Muscle layer of colon (tissue), 2 donors: ENCODE data around the gene FASN.

Source experiments
- H3K27ac ChIP-seq: one replicate; pipeline ENCODE4 v1.7.0; 2013; ENCODE audit warnings: low read depth, mild to moderate bottlenecking, low read length, moderate library complexity
- H3K27me3 ChIP-seq, 2 donors: one replicate each; pipeline ENCODE4 v1.7.0; 2013; ENCODE audit warnings: low read length in 2 of 2, mild to moderate bottlenecking in 2 of 2; ENCODE audit not compliant: insufficient read depth in 2 of 2, control insufficient read depth in 1 of 2
- H3K36me3 ChIP-seq: one replicate; pipeline ENCODE4 v1.7.0; 2013; ENCODE audit warnings: mild to moderate bottlenecking, low read length; ENCODE audit not compliant: insufficient read depth
- H3K4me1 ChIP-seq: one replicate; pipeline ENCODE4 v1.7.0; 2013; ENCODE audit warnings: mild to moderate bottlenecking, low read length; ENCODE audit not compliant: insufficient read depth
- H3K4me3 ChIP-seq, 2 donors: one replicate each; pipeline ENCODE4 v1.7.0; 2013; ENCODE audit warnings: low read length in 2 of 2, low read depth in 1 of 2, mild to moderate bottlenecking in 1 of 2, moderate library complexity in 1 of 2
- H3K9ac ChIP-seq: one replicate; pipeline ENCODE4 v1.7.0; 2013; ENCODE audit warnings: low read length
- H3K9me3 ChIP-seq: one replicate; pipeline ENCODE4 v1.7.0; 2013; ENCODE audit warnings: mild to moderate bottlenecking, low read length
- donor health status: abdominal sarcoma.
- donor health status: Adenocarcinoma of cecum.

FASN gene

DNA sequence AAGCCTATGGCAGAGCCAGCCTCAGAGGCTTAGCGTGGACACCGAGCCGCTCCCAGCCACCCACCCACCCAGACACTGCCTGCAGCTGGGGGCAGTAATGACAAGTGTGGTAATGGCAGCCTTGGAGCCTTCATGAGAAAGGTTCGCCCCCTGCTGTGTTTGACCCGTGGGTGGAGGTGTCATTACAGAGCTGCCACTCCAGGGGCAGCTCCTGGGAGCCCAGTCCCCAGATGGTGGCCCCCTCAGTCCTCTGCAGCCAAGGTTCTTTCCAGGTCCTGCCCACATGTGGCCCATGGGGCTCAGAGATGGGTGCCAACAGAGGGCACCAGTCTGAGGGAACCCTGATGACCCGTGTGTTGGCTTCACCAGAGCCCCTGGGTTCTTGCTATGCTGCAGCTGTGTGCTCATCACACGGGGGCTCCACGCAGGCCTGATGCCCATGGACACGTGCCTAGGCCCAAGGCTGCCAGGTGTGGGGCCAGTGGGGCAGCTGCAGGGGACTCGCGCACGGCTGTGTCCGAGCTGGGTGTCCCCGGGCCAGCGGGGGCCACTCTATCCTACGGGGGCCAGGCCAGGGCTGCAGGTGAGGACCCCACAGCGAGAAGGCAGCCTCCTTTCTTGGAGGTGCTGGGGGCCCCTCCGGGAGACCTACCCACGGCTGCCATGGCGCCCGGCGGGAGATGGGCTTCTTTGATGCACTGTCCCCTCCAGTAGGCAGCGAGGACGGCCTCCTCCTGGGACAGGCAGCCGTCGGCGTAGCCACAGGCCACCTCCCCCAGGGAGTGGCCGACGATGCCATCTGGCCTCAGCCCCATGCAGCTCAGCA lies 8.1 kb downstream of the FASN start:
- Histone ChIP-seq H3K9ac (no peak overlapping the region), H3K27ac (no peak overlapping the region), H3K27me3 (no peaks in the 10 kb centered on the region), H3K4me3 (no peak overlapping the region), H3K9me3 (no peaks in the 10 kb centered on the region), H3K4me1 (no peaks in the 10 kb centered on the region), H3K36me3 (peaks cover 44% of the 10 kb centered on the region)

DNA sequence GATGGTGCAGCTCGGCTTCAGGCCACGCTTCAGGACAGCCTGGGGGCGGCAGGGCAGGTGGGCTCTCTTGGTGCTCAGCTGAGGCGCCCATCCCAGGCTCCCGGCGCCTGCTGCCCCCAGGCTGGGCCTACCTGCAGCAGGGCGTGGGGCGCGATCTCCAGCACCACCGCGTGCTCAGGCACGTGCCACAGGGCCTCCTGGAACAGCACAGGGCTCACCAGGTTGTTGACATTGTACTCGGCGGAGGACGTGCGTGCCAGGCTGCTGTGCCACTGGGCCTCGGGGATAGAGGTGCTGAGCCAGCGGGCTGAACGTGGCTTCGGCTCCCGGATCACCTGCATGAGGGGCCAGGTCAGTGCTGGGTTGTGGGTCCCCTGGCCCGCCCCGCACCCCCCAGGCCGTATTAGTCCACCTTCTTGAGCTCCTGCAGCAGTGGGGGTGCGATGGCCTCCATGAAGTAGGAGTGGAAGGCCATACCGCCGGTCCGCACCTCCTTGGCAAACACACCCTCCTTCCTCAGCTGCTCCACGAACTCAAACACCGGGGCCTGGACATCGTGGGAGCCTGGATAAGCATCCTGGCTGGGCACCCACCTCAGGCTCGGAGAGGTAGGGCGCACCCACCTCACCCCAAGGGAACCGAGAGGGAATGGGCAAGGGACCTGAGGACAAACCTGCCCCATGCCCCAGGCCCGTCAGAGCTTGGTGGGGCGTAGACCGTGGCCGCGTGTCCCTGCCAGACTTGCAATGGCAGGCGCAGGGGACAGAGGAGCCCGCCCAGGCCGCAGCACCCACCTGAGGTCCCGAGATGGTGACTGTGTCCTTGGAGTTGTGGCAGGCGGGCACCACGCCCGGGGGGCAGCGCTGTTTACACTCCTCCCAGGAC lies 9.0 kb downstream of the FASN start:
- H3K27ac ChIP-seq: no peak overlapping the region
- H3K4me1 ChIP-seq: no peaks in the 10 kb centered on the region
- H3K9me3 ChIP-seq: no peaks in the 10 kb centered on the region
- no peaks in the 10 kb centered on the region for H3K27me3 ChIP-seq
- no peak overlapping the region for H3K4me3 ChIP-seq
- peaks cover 44% of the 10 kb centered on the region for H3K36me3 ChIP-seq
- no peak overlapping the region for H3K9ac ChIP-seq

DNA sequence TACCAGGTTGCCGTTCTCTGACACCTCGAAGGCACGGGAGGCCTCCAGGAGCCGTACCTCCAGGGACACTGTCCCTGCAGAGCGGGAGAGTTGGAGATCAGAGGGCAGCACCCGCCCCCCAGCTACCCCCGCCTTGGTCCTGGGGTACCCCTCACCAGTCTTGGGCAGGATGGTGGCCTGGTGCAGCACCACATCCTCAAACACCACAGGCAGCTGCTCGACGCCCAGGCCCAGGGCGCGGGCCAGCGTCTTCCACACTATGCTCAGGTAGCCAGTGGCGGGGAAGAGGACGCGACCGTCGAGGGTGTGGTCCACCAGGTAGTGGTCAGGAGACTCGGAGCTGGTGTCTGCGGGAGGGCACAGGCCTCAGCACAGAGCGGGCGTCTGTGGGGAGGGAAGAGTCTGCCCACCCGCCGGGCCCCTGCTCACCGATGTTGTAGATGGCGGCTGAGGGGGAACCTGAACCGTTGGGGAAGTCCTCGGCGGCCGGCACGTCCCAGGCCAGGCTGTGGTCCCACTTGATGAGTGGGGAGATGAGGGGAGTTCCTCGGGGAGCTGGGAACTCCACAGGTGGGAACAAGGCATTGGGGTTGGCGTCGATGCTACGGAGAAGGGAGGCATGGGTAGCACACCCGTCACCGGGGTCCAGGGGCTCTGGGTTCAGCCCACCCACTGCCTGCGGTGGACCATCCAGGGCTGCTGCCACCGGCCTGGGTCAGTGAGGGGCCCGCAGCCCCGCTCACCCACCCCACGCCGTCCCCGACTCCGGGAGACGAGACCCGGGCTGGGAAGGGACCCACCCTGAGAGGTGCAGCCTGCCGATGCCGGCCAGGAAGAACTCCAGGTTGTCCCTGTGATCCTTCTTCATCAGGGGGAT lies 9.8 kb downstream of the FASN start:
- H3K9me3 ChIP-seq: no peaks in the 10 kb centered on the region
- no peaks in the 10 kb centered on the region for H3K27me3 ChIP-seq
- H3K4me1 ChIP-seq: no peaks in the 10 kb centered on the region
- H3K4me3 ChIP-seq: no peak overlapping the region
- H3K36me3 ChIP-seq: peaks cover 41% of the 10 kb centered on the region
- no peak overlapping the region for H3K27ac ChIP-seq
- H3K9ac ChIP-seq: no peak overlapping the region

DNA sequence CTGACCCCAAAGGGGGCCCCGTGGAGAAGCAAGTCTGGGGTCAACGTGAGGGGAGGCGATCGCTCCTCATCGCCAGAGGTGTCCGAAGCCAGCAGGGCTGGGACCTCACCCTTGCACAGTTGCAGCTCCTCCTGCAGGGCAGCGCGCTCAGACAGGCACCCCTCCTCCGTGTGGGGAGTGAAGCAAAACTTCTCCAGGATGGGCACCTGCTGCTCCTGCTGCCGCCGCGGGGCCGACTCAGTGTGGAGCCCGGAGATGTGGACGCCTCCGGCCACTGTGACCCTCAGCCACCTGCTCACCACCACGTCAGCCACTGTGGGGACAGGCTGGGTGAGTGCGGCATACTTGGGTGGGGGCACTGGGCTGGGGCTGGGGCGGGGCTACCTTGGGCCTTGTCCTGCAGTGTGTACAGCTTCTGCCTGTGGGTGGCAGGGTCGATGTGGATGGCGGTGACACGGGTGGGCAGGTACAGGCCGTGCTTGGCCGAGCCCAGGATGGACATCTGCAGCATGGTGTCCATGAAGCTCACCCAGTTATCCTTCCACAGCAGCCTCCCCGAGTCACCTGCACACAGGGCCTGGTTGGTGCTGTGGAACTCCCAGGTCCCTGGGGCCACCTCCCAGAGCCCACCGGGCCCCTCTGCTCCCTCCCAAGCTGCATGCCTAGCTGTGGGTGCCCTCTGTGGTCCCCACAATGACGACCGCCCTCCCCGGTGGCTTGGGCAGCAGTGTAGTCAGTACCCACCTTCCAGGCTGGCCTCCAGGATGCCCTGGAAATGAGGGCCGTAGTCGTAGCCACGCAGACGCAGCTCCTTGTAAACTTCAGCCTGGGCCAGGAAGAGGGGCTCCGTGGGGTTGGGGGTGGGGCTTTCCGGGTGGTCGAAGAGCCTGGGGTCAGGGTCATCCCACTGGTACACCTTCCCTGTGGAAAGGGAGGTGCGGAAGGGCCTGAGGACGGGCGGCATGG lies 10.8 kb downstream of the FASN start:
- H3K27me3 ChIP-seq: no peaks in the 10 kb centered on the region
- no peak overlapping the region for H3K27ac ChIP-seq
- H3K36me3 ChIP-seq: peaks cover 37% of the 10 kb centered on the region
- no peak overlapping the region for H3K9ac ChIP-seq
- no peak overlapping the region for H3K4me3 ChIP-seq
- no peaks in the 10 kb centered on the region for H3K9me3 ChIP-seq
- H3K4me1 ChIP-seq: no peaks in the 10 kb centered on the region

DNA sequence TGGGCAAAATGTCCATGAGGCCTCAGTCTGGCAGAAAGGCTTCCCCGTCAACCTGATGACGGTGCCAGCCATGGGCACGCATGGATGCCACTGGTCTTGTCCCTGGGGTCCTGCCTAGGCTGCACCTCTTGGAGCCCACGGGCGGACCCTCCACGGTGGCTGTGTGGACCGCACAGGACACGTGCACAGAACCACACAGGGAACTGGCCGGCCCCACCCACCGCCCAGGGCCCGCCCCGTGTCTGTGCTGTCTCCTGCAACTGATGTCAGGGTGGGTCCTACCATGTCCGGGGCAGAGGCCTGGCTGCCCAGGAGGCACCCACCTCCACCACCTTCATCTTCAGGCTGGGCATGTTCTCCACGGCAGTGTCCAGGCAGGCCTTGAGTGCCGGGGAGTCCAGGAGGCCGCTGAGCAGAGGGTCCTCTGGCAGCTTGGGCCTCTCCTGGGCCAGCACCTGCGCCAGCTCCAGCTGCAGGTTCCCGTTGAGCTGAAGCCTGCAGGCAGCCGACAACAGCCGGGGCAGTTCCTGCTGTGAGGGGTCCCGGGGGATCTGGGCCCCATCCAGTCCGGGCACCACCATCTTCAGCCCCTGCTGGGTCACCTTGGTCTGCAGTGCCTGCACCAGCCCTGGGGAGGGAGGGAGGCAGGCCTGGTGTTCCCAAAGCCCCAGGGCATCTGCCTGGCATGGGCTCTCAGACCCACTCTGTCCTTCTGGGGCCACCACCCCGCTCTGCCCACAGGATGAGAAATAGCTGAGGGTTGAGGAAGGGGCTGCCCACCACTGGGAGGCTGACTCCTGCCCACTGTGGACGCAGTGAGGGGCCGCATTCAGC lies 11.9 kb downstream of the FASN start:
- Histone ChIP-seq H3K27me3 (no peaks in the 10 kb centered on the region), H3K9ac (no peak overlapping the region), H3K27ac (no peak overlapping the region), H3K9me3 (no peaks in the 10 kb centered on the region), H3K36me3 (peaks cover 27% of the 10 kb centered on the region), H3K4me1 (no peaks in the 10 kb centered on the region), H3K4me3 (no peak overlapping the region)

DNA sequence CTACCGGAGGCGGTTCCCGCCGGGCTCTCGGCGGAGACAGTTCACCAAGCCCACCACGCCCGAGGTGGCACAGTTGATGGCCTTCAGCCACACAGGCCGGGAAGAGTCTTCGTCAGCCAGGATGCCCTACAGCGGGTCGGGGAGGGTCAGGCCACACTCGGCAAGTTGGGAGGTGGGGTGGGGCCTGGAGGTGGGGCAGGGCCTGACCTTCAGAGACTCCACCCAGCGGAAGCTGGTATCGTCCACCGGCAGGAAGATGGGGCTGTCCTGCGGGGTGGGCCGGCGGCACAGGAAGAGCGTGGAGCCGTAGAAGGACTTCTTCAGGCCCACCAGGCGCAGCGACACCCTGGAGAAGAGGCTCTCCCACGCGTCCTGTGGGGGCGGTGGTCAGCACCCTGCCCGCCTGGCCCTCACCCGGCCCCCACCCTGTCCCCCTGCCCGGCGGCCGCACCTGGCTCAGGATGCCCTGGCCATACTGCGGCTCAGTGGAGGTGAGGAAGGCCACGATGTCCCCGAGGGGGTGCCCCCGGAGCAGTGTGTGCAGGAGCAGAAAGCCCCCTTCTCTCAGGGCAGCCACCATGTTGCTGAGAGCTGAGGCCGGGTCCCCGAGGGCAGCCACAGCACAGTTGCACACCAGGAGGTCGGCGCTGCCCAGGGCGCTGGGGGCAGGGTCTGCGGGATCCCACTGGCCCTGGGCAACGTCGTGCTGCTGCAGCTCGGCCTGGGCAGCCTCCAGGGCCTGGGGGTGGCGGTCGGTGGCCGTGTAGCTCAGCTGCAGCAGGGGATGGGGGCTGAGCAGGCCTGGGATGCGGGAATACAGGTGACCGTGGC lies 12.8 kb downstream of the FASN start:
- Histone ChIP-seq H3K4me3 (no peak overlapping the region), H3K9me3 (no peaks in the 10 kb centered on the region), H3K27ac (no peak overlapping the region), H3K36me3 (peaks cover 25% of the 10 kb centered on the region), H3K4me1 (no peaks in the 10 kb centered on the region), H3K27me3 (no peaks in the 10 kb centered on the region), H3K9ac (no peak overlapping the region)

DNA sequence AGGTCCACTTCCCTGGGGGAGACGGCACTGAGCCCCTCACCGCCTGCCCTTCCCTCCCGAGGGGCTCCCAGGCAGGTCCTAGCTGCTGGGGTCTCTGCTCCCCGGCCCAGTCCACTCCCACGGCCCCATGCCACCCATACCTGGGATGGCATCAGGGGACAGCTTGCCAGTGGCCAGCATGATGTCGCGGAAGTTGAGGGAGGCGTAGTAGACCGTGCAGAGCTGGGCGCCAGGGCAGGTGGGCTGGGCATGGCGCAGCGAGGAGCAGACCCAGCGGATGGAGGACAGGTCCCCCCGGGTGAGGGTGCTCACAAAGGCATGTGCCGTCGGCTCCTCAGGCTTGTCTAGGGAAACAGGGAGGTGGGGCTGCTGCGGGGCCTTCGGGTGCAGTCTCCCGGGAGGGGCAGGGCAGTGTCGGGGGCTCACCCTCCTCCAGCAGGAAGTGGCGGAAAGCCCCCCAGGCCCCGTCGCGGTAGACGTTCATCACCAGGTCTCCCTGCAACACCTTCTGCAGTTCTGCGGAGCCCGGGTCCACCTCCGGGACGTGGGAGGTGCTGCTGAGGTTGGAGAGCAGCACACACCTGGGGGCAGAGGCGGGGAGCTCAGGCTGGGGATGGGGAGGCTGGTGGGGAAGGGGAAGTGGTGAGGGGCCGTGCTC lies 13.5 kb downstream of the FASN start:
- Histone ChIP-seq H3K4me1 (no peaks in the 10 kb centered on the region), H3K9ac (no peak overlapping the region), H3K9me3 (no peaks in the 10 kb centered on the region), H3K36me3 (peaks cover 18% of the 10 kb centered on the region), H3K27ac (no peak overlapping the region), H3K4me3 (no peak overlapping the region), H3K27me3 (no peaks in the 10 kb centered on the region)

DNA sequence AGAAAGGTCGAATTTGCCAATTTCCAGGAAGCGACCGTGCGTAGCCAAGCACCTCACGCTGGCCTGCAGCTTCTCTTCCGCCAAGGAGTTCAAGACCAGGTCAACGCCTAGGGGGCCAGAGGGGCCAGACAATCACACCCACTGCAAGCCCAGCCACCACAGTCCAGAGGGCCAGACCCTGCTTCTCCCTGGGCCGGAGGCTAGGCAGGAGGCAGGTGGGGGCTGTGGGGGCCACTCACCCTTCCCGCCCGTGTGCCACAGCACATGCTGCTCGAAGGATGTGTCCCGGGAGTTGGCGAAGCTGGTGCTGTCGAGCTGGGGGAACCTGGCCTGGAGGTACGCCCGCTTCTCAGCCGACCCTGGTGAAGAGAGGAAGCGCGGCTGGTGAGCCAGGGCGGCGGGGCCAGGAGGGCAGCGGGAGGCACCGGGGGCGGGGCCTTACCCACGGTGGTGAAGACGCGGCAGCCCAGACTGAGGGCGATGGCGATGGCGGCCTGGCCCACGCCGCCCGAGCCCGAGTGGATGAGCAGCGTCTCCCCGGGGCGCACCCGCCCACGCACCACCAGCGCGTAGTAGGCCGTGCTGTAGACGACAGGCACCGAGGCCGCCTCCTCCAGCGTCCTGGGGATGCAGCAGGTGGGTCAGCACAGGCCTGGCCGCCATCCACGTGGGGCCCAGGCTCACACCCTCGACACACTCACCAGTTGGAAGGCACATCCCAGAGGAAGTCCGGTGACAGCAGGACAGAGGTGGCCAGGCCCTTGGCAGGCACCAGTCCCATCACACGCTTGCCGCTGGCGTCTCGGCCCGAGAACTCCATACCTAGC lies 14.3 kb downstream of the FASN start:
- H3K27ac ChIP-seq: no peak overlapping the region
- H3K9me3 ChIP-seq: no peaks in the 10 kb centered on the region
- peaks cover 12% of the 10 kb centered on the region for H3K36me3 ChIP-seq
- no peak overlapping the region for H3K9ac ChIP-seq
- no peaks in the 10 kb centered on the region for H3K4me1 ChIP-seq
- no peak overlapping the region for H3K4me3 ChIP-seq
- no peaks in the 10 kb centered on the region for H3K27me3 ChIP-seq
